Activated CD4-positive, alpha-beta T cell treated with anti-CD3 and anti-CD28 coated beads, Interleukin-2, amount 50 U/mL, for 48 hours (primary cell): ENCODE data around the gene INS.
A peak's percentile ranks its signal among the peaks of the same experiment; 100 is the strongest.

Source experiments
- DNase-seq, 2 experiments: peaks; one replicate each; pipeline ENCODE4 v3.0.0-alpha.2; 2020

The INS gene

DNA sequence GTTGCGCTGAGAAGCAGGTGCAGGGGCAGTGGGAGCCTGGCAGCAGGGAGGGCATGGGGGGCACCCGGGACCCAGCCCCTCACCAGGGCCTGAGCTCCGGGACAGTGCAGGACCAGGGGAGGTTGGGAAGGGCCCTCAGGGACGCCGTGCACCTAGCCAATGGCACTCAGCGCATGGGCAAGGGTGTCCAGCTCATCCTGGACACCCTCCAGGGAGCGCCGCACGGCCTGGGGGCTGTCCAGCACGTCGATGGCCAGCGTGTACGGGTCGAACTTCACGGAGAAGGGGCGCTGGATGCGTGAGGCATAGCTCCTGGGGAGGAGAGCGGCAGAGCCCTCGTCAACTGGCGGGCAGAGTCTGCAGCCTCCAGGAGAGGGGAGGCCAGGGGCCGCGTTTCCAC is 3.1 kb upstream of the INS start:
- no peak for DNase-seq

DNA sequence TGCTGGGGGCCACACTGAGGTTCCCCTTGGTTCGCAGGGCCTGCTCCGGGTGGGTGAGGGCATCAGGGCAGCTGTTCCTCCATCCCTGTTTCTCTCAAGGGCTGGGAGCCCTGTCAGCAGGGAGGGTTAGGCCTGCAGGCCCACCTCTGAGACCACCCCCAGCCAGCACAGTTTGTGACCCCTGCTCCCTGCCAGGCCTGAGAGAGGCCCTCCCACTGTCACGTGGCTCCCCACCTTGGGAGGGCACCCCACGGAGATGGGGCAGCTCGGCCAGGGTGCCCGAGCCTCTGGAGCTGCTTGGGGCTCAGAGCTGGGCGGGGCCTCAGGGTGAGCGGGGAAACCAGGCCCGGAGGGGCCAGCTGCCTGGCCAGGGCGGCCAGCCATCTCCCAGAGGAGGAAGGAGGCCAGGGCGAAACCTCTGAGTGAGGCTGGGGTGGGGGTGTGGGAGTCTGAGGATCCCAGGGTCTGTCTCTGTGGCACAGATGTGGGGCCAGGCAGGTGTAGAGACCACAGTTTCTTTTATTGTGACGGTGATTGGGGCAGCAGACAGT is 2.5 kb upstream of the INS start:
- DNase-seq = no peak

DNA sequence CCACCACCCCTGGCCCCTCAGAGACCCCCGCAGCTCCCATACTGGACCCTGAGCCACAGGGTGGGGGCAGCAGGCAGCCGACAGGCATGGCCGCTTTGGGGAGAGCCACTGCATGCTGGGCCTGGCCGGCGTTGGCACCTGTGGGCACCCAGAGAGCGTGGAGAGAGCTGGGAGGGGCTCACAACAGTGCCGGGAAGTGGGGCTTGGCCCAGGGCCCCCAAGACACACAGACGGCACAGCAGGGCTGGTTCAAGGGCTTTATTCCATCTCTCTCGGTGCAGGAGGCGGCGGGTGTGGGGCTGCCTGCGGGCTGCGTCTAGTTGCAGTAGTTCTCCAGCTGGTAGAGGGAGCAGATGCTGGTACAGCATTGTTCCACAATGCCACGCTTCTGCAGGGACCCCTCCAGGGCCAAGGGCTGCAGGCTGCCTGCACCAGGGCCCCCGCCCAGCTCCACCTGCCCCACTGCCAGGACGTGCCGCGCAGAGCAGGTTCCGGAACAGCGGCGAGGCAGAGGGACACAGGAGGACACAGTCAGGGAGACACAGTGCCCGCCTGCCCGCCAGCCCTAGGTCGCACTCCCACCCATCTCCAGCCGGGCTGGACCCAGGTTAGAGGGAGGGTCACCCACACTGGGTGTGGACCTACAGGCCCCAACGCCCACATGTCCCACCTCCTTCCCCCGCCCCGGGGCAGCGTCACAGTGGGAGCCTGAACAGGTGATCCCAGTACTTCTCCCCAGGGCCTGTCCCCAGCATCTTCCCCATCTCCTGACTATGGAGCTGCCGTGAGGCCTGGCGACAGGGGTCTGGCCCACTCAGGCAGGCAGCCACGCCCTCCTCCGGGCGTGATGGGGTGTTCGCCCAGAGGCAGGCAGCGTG is 1.2 kb downstream of the INS start:
- DNase-seq = no peak

DNA sequence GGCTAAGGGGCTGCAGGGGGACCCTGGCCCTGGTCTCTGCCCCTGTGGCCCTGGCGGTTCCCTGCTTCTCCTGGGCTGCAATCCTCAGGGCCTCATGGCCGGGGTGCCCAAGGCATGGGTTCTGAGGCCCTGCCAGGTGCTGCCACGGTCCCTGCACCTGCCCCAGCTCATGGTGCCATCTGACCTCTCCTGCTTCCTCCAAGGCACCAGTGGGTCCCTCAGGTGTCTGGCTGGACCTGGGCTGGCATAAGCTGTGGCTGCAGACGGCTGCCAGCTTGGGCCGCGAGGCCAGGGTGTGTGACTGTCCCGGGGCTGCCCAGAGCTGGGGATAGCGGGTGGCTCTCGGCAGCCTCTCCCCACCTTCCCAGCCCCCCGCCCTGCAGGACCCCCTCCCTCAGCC is 2.0 kb downstream of the INS start:
- DNase-seq = no peak

DNA sequence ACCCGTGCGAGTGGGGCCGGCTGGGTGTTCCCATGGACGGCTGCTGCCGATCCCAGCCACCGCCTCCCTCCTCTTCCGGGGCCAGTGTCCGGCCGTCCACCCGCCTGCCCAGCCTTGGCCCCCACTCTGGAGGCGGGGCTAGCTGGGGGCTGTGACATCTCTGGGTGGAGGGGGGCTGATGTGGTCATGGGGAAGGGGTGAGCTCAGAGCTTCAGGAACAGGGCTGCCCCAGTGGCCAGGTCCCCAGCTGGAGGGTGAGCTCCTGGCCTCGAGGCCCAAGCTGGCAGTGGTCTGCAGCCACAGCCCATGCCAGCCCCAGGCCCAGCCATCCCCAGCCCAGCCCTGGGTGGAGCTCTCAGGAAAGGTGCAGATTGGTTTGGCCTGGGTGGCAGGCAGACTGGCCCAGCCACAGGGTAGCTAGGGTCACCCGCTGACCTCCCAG is 2.7 kb downstream of the INS start:
- DNase-seq = no peak

DNA sequence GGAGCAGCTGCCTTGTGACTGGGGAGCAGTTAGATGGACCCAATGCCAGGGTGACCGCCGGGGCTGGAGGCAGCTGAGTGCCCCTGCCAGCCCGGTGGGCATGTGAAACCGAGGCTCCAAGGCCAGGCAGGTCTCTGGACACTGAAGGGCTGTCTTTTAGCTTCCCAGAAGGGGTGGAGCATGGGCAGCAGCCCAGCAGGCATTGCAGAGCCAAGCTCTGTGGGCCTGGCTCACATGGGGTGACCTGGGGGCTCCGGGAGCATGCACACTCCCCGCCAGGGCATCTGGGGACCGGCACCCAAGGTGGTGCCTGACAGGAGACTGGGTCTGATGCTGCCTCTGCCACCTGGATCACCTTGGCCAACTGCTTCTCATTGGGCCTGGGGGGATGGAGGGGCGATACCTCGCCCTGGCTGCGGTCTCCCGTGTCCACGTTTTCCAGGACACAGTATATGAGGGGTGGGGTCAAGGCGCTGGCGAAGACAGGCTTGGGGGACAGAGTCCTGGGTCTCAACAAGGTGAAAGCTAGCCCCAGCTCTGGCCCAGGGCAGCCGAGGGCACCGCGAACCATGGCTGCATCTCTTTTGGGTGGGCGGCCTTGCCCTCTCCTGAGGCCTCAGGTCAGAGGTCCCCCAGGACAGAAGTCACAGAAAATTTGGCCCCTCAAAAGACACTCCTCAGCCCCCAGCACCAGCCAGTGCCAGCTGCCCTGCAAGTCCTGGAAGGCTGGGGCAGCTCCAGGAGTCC is 3.5 kb downstream of the INS start:
- DNase-seq = no peak

DNA sequence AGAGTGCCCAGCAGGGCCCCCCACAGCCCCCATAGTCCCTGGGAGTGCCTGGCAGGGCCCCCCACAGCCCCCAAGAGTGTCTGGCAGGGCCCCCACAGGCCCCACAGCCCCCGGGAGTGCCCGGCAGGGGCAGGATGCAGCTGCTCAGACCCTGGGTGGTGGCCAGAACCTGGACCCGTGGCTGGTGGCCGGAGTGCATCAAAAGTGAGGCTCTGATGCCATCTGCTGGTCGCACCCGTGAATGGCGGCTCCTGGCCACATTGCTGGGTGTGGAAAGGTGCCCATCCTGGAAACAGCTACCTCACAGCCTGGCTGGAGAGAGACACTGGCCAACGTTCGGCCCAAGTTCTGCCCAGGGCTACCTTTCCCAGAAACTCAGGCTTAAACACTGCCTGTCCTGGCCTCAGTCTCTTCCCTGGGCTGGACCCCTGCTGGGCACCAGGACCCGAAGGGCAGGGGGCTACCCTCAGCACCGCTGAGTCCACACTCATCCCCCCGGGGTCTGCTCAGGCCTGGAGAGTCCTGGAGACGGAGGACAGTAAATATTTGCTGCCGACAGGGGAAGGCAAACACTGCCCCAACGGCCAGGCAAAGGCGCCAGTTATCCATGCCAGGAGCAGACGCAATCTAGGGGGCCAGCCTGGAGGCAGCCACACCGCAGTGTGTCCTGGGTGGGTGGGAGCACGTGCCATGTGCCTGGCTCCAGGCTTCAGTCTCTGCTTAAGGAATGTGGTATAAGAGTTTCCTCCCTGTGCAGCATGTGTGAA is 4.4 kb downstream of the INS start:
- DNase-seq = peak; percentile 74 to 75

DNA sequence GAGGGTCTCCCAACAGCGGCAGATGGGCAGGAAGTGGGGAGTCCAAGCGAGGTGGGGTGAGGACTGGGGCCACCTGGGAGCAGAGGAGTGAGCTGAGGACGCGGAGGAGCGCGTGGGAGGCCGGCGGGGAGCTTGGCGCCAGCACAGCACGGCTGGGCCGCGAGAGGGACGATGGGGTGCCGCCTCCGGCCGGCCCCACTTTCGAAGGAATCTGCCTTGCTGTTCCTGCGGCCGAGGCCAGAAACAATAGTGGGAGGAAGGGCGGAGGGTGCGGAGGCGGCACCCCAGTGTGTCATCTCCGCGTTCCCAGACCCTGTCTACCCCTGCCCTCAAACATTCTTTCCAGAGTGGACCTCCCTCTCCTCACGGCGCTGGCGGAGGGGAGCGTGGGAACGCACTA is 5.5 kb downstream of the INS start:
- no peak for DNase-seq

DNA sequence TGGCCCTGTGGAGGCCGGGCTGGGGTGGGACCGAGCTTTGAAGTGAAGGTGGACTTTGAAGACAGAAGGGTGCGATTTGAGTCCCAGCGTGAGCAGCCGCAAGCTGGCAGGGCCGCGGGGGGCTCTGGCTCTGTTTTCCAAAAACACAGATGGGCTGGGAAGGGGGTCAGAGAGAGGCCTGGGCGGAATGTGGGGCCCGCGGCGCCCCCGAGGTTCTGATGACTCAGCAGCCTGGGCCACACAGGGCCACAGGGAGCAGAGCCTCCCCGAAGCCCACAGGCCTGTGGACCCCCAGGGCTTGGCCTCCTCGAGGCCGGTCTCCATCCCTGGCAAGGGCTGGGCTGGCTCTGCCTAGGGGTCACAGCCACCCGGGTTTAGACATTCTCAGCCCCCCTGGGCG is 6.1 kb downstream of the INS start:
- DNase-seq = no peak

DNA sequence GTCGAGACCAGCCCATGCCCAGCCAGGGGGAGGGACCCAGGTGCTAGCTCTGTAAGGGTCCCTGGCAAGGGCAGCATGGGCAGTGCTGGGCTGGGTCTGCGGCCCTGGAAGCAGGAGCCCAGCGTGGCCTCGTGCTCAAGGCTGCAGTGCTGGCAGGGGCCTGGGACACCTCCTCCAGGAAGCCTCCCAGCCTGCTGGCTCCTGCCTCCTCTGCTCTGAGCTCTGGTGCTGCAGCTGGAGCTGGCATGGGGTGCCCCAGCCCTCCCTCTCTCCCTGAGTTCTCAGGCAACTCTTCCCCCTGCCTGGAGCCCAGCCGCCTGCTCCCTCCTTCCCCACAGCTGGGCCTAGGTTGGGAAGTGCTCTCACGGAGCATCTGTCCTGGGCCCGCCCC is 6.8 kb downstream of the INS start:
- no peak for DNase-seq

DNA sequence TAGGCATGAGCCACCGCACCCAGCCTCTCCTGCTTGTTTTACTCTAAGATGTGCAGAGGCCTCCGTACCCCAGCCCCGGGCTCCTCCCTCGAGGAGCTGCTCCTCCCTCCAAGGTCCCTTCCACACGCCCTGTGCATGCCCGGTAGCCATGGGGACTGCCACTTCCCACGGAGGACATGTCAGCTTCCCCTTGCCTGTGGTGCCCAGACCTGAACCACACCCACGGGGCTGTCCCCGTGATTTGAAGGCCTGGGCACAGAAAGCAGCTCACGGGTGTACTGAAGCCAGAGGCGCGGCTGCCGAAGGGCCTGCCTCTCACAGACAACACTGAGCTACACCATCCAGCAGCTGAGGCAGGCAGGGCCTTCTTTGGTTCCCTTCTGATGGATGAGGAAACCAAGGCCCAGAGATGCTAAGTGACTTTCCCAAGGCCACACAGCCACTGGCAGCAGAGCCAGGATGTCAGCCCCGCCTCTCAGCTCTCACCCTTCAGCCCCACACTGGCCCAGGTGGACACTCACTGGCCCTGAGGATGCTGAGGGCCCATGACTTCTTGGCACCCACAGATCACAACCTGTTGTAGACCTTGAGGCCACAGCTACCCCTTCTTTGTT is 7.3 kb downstream of the INS start:
- DNase-seq = no peak

DNA sequence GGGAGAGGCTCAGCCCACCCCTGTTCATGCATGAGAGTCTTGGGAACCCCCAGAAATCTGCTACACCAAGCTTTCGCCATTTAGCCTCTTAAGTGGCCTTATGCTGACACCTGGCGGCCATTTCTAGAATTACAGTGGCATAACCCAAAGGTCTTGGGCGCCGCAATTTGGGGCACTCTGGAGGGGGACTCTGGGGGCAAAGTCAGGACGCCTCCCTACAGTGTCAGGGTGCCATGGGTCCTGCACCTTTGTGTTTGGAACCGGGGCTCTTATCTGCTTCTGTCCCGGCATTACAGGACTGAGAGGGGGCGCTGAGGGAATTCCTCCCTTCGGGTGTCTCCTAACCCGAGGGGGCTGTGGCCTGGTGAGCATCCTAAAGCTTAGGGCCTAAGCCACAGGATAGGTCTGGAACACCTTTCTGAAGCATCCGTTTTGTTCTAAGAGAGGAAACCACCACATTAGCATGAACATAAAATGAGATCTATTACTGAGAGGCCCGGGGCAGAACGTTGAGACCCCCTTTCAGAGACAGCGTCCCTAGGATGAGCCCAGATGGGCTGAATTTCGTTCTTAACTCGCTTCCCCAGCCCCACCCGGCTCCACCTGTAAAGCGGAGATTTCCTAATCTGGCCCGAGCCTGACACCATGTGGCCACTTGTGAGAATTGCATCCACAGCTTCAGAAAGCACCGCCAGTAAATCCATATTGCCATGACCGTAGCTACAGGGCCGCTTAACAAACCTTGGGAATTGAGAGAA is 9.3 kb downstream of the INS start:
- peak; percentile 83 to 86 for DNase-seq

DNA sequence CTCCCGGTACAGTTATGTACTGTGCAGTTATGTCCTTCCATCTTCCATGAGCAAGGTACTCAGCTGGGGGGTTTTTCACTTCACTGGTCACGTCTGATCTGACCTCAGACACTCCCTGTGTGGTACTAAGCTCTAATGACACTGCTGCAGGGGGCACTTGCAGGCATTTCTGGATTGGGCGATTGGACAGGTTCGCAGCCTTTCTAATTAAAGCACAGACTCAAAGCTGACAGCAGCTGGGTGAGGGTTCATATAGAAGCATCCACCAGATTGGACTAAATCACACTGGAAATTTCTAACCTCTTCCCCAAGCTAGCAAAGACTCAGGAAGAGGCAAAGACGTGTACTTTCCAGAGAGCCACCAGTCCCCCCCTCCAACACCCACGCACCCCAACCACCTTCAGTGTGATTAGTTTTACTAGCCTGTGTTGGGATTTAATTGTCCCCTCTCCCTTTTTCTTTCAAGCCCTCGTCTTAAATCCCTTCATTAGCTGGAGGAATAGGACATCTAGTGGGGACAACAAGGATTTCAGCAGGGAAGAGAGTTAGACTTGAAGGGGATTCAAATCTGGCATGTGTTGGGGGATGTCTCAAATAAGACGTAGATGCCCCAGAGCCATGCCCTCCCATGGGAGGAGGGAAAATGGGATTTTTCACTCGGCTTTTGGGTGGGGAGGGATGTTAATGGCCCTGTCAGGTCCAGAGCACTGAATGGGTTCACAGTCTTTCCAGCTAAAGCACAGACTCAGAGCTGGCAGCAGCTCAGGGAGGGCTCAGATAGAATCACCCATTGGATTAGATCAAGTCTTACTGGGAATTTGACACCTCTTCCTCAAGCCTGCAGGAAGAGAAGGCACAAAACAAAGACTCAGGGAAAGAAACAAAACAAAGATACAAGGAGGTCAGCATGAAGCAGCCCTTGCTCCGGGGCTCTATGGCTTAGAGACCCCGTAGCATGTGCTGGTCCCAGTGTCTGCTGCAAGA is 10.9 kb downstream of the INS start:
- DNase-seq = no peak

DNA sequence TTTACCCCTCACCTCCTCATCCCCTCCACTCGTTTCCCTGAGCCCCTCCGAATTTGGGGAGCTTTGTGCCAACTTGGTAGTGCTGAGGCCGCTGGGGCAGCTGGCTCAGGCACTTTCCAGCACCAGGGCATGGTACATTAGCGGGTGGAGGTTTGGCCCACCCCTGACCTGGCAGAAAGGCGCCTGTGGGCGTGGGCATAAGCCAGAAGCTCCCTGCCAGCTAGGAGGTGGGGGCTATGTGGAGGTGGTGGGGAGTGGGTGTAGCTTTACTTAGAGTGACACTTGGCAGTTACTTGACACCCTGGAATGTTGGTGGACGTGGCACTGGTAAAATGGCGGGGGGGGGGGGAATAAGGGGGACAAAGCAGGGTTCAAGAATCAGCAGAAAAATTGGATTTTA is 11.5 kb downstream of the INS start:
- no peak for DNase-seq

DNA sequence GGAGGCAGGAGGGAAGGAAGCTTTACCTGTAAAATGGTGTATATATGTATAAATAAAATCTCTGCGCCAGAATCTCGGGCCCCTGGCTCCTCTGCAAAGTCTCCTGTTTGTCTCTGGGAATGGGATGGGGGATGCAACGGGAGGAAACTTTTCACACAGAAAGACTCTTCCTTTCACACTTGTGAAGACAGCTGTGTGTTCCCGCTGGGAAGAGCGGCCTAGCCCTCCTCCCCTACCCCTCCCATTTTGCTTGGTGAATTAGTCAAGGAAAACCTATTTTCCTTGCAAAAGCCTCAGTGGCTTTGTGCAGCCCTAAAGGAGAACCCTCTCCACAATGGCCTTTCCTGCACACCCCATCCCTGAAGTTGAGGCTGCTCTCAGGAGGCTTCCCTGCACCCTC is 12.4 kb downstream of the INS start:
- no peak for DNase-seq

DNA sequence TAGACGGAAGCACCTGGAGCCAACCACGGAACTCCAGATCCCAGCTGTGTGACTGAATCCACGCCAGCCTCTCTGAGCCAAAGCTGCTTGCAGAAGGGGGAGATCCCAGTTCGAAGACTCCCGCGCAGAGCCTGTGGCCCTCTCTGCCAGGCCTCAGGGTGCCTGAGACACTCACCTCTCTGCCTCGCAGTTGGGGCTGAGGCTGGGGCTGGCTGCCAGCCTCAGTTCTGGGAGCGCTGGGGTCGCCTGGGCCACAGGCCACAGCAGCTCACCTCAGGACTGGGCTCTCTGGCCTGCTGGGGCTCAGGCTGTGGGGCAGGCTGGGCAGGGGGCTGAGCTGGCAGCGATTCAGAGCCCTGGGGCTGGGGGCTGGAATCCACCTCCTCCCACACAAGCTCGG is 13.6 kb downstream of the INS start:
- DNase-seq = no peak

DNA sequence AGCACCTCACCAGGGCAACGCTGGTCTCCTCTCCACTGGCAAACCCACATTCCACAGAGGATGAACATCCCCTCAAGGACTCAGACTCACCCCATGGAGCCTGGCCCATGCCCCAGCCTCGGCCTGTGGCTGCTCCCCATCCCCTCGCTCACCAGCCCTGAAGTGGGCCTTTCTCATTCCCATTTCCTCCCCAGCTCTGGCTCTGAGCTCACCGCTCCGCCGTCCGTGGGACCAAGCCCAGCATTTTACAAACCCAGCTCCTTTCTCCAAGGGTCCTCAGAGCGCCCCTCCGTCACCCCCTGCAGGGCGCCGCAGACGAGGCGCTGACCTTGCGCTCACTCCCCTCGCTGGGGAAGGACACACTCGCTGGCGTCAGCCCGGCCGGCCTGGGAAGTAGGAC is 15.0 kb downstream of the INS start:
- DNase-seq = no peak

DNA sequence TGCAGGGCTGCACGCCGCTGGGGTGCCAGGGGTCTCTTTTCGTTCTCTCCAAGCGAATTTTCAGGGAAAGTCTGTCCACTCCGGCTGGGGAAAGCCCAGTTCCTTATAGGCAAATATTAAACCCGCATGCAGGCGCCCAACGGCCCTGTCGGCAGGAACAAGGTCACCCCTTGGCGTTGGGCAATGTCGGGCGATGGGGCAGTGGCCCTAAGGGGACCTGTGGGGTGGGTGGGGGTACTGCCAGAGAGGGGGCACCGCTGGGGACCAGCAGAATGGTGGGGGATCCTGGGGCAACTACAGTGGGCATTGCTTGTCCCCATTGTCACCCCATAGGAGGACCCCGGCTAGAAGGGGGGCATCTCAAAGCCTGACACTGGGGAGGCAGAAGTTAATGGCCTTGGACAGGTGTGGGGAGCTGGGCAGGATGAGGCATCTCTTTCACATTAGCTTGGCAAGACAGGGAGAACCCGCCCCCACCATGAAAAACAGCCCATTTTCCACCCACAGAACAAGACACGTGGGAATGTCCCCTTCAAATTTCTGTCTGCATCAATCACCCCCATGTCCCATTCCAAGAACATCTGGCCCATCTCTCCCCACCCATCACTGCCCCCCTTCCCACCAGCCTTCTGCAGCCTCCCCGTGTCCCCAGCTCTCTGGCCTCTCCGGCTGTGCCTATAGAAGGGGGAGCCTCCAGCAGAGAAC is 16.3 kb downstream of the INS start:
- DNase-seq = no peak

DNA sequence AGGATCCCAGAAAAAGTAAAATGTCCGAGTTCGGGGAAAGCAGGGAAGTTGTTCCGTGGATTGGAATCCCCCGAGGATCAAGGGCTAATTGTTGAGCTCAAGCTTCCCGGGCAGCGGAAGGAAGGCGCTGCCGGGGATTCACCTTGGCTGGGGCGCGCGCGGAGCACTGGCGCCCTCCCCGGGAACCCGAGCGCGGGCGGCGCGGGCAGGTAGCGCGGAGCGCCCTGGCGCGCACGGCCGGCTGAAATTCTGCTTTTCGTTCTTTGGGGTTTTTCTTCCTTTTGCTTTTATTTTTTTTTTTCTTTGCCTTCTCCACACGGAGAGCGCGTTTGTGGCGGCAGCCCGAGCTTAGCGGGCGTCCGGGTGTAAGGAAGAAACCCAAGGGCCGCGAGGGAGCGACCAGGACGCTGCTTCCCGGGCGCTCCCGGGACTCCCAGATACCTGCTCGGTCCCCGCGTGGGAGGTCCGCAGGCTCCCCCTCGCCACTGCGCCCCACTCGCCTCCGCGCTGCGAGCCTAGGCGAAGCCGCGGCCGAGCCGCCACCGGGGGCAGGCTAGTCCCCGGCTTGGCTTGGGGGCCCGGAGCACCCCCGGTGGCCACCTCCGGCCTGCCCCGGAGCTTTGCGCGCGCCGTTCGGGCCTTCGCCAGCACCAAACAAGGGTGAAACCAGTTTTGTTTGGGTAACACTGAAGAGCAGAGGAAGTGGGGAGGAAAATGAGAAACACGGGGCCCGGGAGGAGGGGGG is 17.0 kb downstream of the INS start:
- DNase-seq = peak; percentile 43 to 46

DNA sequence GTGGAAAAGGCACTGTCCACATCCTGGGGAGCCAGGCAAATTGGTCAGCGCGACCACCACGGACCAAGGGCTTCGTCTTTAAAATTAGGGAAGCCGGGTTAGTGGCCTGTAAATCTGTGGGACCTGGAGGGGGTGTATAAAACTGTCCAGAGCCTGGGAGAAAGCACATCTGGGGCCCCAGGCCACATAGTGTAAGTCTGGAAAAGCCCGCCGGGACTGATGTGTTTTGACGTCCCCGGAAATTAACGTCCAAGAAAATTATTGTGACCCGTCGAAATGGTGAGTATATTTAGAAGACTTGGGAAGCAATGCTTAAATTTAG is 17.6 kb downstream of the INS start:
- DNase-seq = no peak
